Gastrocnemius medialis (tissue), 4 donors: ENCODE measurements around the gene SHISA6. TPM values are rescaled to one million over a fixed set of nuclear protein-coding genes. Genes with fewer than 3 reads are reported as not detected.

Source experiments
- ATAC-seq, 2 donors: fragments of 150-250 bp; one replicate each; pipeline ENCODE4 v1.9.1; 2016
- DNase-seq, 2 donors: peaks; one replicate each; pipeline ENCODE4 v3.0.0-alpha.2; 2019
- H3K27ac ChIP-seq, 4 donors: fragments of 200-600 bp; sonication (generic); 1 replicate in 1 of 4; 2 replicates in 3 of 4; pipeline ENCODE4 v1.5.1; 2016 to 2018; ENCODE audit warnings: mild to moderate bottlenecking in 2 of 4, moderate library complexity in 1 of 4
- H3K27me3 ChIP-seq, 3 donors: fragments of 200-600 bp; sonication (generic) in 2 of 3; 1 replicate in 1 of 3; 2 replicates in 2 of 3; pipeline versions ENCODE4 v1.5.1 to v1.6.0; 2016 to 2019; ENCODE audit warnings: mild to moderate bottlenecking in 1 of 3, moderate library complexity in 1 of 3
- H3K36me3 ChIP-seq, 2 donors: fragments of 200-600 bp; sonication (generic) in 1 of 2; one replicate each; pipeline ENCODE4 v1.5.1; 2017 to 2018
- H3K4me1 ChIP-seq, 2 donors: fragments of 200-600 bp; sonication (generic) in 1 of 2; one replicate each; pipeline ENCODE4 v1.5.1; 2016 to 2017; ENCODE audit warnings: mild to moderate bottlenecking in 2 of 2
- H3K4me3 ChIP-seq, 4 donors: fragments of 200-600 bp; sonication (generic) in 3 of 4; 1 replicate in 1 of 4; 2 replicates in 3 of 4; pipeline ENCODE4 v1.5.1; 2016 to 2019; ENCODE audit warnings: mild to moderate bottlenecking in 2 of 4
- H3K9me3 ChIP-seq, 3 donors: fragments of 200-600 bp; sonication (generic) in 2 of 3; 1 replicate in 1 of 3; 2 replicates in 2 of 3; pipeline ENCODE4 v1.5.1; 2016 to 2019
- POLR2A ChIP-seq, 2 donors: fragments of 450-650 bp; IDR thresholded peaks; one replicate each; pipeline ENCODE4 v1.6.1; 2017; ENCODE audit warnings: antibody characterized with exemption in 2 of 2, mild to moderate bottlenecking in 2 of 2, moderate library complexity in 2 of 2
- in situ Hi-C, 4 donors: fragments of 200-750 bp; cut with MboI; loops; one replicate each; pipeline versions ENCODE4 v1.15.0 to v1.8.0; 2017; ENCODE audit warnings: low sequenced_read_pairs in 4 of 4
- intact Hi-C: fragments of 100-400 bp; cut with DNase I; formaldehyde crosslinking; loops from one replicate; pipeline ENCODE4 v1.15.1; 2023; ENCODE audit warnings: low total_unique reads
- total RNA-seq, 4 donors: library from RNA; depleted of rRNA; stranded (reverse); fragments of >200 nt; gene quantifications; one replicate each; pipeline versions ENCODE4 v1.1.0 to v1.2.3, GENCODE V29; 2016
- TF ChIP-seq, protein P1 (sequence below), 5 experiments: fragments of 450-650 bp in 3 of 5; fragments of 200-600 bp in 2 of 5; sonication (generic) in 2 of 5; IDR thresholded peaks in 4 of 5; conservative IDR thresholded peaks in 1 of 5; 1 replicate in 4 of 5; 2 replicates in 1 of 5; pipeline ENCODE4 v1.5.1; 2016 to 2019; ENCODE audit warnings: antibody characterized with exemption in 5 of 5, mild to moderate bottlenecking in 3 of 5, moderate library complexity in 3 of 5

Gene SHISA6
- total RNA-seq, 4 donors from 2014 or later, result 0.19 to 0.46 (median 0.31) TPM

DNA sequence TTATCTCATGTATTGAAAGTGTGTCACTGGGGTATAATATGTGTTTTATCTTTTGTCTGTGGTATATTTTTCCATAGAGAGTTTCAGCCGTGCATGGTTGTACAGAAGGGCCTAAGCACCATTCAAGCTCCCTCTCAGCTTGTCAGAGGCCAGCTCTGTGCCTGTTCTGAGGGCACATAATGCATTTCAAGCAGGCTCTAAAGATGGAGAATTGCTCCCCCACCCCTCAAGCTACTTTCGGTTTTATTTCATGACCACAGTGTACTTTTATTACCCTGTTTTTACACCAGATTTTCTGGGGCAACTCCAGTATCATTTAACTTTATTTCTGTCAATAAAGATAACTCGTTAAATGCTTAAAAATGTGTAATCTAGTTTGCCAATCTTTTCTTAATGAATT lies 131.7 kb downstream of the SHISA6 start:
- Histone ChIP-seq H3K36me3 (no peaks in the 10 kb centered on the region), H3K9me3 (no peaks in the 10 kb centered on the region), H3K27ac (no peak overlapping the region), H3K4me3 (no peak overlapping the region), H3K27me3 (no peaks in the 10 kb centered on the region), H3K4me1 (no peaks in the 10 kb centered on the region)
- ATAC-seq, result no peak
- TF ChIP-seq, protein P1, sequence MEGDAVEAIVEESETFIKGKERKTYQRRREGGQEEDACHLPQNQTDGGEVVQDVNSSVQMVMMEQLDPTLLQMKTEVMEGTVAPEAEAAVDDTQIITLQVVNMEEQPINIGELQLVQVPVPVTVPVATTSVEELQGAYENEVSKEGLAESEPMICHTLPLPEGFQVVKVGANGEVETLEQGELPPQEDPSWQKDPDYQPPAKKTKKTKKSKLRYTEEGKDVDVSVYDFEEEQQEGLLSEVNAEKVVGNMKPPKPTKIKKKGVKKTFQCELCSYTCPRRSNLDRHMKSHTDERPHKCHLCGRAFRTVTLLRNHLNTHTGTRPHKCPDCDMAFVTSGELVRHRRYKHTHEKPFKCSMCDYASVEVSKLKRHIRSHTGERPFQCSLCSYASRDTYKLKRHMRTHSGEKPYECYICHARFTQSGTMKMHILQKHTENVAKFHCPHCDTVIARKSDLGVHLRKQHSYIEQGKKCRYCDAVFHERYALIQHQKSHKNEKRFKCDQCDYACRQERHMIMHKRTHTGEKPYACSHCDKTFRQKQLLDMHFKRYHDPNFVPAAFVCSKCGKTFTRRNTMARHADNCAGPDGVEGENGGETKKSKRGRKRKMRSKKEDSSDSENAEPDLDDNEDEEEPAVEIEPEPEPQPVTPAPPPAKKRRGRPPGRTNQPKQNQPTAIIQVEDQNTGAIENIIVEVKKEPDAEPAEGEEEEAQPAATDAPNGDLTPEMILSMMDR (IDR thresholded peaks at IDR 0.05 in 4 of 5, conservative IDR thresholded peaks at IDR 0.05 in 1 of 5), result no peak
- no peak for TF ChIP-seq POLR2A (IDR thresholded peaks at IDR 0.05)
- intact Hi-C loops (no loop called here), in situ Hi-C loops (no loop called here)
- DNase-seq, result no peak

DNA sequence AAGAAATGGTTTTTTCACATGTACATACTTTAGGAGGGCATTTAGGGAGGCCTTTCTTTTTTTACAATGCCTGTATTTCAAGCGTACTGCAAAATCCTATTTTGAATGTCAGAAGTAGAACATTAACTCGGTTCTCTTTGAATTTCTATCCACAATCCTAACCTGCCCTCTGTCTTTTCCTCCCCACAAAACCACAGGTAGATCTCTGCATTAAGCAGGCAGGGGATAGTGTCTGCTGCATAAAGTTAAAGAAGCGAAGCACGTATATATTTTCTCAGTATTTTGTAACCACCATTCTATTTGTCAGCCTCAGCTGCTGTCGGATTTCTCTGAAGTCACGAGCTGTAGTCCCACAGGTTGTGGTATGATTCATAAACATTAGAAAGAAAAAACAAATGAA lies 137.5 kb downstream of the SHISA6 start:
- Histone ChIP-seq H3K9me3 (no peaks in the 10 kb centered on the region), H3K4me1 (no peaks in the 10 kb centered on the region), H3K36me3 (no peaks in the 10 kb centered on the region), H3K27ac (no peak overlapping the region), H3K4me3 (no peak overlapping the region), H3K27me3 (no peaks in the 10 kb centered on the region)
- intact Hi-C loops, result no loop called here
- in situ Hi-C loops, result no loop called here
- no peak for DNase-seq
- no peak for ATAC-seq
- no peak for TF ChIP-seq POLR2A (IDR thresholded peaks at IDR 0.05)
- TF ChIP-seq, protein P1 (IDR thresholded peaks at IDR 0.05 in 4 of 5, conservative IDR thresholded peaks at IDR 0.05 in 1 of 5), result no peak

DNA sequence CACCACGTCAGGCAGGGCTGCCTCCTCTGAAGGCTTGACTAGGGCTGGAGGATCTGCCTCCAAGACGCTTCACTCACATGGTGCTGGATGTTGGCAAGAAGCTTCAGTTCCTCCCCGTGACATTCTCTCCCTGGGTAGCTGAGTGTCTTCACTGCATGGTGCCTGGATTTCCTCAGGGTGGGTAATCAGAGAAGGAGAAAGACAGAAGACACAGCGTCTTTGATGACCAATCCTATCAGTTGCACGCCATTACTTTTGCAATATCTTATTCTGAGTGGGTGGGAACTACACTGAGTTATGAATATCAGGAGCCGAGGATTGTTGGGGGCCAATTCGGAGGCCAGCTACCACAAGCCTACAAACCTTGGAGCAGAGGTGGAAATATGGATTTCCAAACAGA lies 139.7 kb downstream of the SHISA6 start:
- TF ChIP-seq, protein P1 (IDR thresholded peaks at IDR 0.05 in 4 of 5, conservative IDR thresholded peaks at IDR 0.05 in 1 of 5), result no peak
- no peak for TF ChIP-seq POLR2A (IDR thresholded peaks at IDR 0.05)
- no peak for DNase-seq
- H3K36me3 ChIP-seq, result no peaks in the 10 kb centered on the region
- in situ Hi-C loops (no loop called here), intact Hi-C loops (no loop called here)
- no peaks in the 10 kb centered on the region for H3K4me1 ChIP-seq
- no peak for ATAC-seq
- no peaks in the 10 kb centered on the region for H3K27me3 ChIP-seq
- H3K27ac ChIP-seq, result no peak overlapping the region
- no peak overlapping the region for H3K4me3 ChIP-seq
- no peaks in the 10 kb centered on the region for H3K9me3 ChIP-seq

DNA sequence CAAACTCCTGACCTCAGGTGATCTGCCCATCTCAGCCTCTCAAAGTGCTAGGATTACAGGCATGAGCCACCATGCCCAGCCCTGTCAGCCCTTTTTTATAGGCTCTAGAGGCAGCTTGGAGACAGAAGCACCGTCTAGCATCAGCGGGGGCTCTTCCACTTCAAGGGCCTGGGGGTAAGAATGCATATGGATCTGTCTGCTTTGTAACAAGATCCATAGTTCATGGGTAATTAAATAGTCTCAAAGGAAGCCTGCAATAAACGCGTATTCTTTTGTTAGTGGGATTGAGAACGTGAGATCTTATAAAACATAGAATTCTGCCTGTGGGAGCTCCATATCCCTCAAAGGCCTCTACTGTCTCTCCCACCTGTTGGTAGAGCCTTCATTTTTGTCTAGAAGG lies 142.1 kb downstream of the SHISA6 start:
- Histone ChIP-seq H3K4me3 (no peak overlapping the region), H3K27me3 (no peaks in the 10 kb centered on the region), H3K36me3 (no peaks in the 10 kb centered on the region), H3K4me1 (no peaks in the 10 kb centered on the region), H3K27ac (no peak overlapping the region), H3K9me3 (no peaks in the 10 kb centered on the region)
- DNase-seq (no peak), ATAC-seq (no peak)
- in situ Hi-C loops (no loop called here), intact Hi-C loops (no loop called here)
- TF ChIP-seq, protein P1 (IDR thresholded peaks at IDR 0.05 in 4 of 5, conservative IDR thresholded peaks at IDR 0.05 in 1 of 5), result no peak
- no peak for TF ChIP-seq POLR2A (IDR thresholded peaks at IDR 0.05)

DNA sequence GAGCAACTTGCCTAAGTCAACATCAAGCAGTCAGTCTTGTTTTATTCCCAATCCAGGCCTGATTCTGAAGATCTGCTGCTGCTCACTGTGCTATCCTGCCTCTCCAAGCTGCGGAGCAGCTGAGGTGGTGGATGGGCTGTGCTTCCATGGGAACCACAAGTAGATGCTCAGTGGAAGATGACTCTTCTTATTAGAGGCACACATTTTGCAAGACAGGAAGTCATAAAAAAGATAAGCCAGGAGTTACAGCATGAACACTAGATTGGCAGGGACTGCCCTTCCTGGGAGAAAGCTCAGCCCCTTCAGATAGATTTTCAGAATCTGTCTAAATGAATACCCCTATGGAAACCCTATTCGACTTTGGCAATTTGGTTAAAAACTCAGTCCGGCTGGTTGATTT lies 143.1 kb downstream of the SHISA6 start:
- DNase-seq (no peak), ATAC-seq (no peak)
- Histone ChIP-seq H3K27me3 (no peaks in the 10 kb centered on the region), H3K9me3 (no peaks in the 10 kb centered on the region), H3K36me3 (no peaks in the 10 kb centered on the region), H3K4me3 (no peak overlapping the region), H3K4me1 (no peaks in the 10 kb centered on the region), H3K27ac (no peak overlapping the region)
- in situ Hi-C loops, result no loop called here
- intact Hi-C loops, result no loop called here
- no peak for TF ChIP-seq POLR2A (IDR thresholded peaks at IDR 0.05)
- TF ChIP-seq, protein P1 (IDR thresholded peaks at IDR 0.05 in 4 of 5, conservative IDR thresholded peaks at IDR 0.05 in 1 of 5), result no peak
